Stimulated activated CD4-positive, alpha-beta T cell treated with anti-CD3 and anti-CD28 coated beads, Interleukin-4, amount 100 ng/mL, for 24 hours (primary cell): ENCODE measurements around the gene ABAT.
"Not testable (repeated sequence)": the region's sequence is repeated elsewhere in the genome, so short reads cannot be mapped to it uniquely, and the experiment has no call there.

Source experiments
- DNase-seq: peaks from one replicate; pipeline ENCODE4 v3.0.0-alpha.2; 2020

ABAT gene

DNA sequence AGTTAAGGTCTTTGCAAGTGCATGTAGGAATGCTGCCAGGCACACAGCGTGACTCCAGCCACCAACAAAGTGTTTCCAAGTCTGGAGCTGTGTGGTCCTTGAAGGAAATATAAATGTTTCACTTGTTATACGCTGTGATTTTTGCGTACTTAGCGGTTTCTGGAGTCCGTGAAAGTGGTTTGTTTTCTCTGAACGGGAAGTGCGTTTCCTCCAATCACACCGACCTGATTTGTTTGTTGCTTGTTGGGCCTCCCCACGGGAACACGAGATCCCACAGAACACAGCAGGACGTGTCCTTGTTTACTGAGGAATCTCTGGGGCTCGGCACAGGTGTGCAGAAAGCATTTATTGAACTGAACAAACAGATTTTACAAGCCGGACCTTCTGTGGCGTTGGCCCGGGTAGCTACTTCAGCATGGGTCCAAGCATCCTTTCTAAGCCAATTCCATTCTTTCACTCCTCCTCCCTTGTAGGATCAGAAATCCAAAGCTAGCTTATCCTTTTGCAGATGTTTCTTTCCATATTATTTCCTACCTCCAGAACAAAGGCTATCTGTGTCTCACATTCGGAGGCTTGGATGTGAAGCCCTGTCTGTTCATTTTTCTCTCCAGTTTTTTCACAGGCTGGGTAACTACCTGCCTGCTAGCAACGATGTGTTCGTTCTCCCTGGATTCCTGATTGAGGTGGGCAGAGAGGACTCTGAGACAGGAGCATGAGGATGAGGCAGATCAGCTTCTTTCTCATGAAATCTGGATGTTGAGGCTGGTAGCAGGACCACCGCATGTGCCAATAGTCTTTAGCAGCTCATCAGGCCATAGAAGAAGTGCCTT lies 44.6 kb downstream of the ABAT start:
- no peak for DNase-seq

DNA sequence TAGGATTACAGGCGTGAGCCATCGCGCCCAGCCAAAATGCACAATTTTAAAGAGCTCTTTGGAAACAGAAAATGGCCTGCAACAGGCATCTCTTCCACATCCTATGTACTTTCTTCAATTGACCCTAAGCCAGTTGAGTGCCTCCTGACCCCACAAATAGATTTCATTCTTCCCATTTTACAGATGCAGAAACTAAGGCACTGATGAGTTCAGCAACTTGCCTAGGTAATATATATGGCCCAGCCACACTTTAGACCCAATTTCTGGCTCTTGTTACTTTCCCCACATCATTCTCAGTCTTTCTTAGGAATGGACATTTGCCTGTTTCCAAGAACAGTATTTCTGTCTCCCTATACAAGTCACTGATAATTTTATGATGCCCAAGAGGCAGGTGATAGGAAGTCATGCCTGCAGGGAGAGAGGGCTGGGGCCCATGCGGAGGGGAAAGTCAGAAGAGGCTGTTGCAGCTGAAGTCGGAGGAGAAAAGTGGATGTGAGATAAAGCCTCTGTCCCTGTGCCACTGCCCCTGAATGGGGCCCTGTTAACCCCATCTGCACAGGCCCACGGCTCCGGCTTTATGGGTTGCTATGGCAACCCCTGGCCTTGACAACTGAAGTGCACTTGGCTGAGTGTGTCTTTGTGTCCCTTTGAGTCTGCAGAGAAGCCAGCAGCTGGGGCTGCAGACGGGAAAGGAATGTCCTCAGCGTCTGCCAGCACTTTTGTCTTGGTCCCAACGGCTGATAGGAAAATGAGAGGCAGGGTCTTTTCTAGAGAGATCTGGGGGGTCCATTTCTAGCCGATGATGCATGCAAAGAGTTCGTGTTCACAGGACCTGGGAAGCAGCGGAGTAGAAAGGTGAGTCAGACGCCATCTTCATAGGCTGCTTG lies 45.9 kb downstream of the ABAT start:
- DNase-seq, result no peak

DNA sequence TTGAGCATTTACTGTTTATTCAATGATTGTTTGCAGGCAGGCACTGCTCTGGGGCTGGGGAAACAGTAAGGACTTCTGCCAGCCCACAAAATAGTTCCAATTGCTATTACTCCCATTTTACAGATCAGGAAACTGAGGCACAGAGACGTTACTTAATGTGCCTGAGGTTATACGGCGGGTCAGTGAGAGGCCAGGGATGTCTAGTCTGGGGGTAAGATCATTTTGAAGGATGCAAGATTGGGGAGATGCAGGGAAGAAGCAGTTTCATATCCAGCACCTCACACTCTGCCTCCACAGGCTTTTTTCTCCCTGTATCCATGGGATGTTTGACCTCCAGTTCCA lies 46.5 kb downstream of the ABAT start:
- DNase-seq, result no peak

DNA sequence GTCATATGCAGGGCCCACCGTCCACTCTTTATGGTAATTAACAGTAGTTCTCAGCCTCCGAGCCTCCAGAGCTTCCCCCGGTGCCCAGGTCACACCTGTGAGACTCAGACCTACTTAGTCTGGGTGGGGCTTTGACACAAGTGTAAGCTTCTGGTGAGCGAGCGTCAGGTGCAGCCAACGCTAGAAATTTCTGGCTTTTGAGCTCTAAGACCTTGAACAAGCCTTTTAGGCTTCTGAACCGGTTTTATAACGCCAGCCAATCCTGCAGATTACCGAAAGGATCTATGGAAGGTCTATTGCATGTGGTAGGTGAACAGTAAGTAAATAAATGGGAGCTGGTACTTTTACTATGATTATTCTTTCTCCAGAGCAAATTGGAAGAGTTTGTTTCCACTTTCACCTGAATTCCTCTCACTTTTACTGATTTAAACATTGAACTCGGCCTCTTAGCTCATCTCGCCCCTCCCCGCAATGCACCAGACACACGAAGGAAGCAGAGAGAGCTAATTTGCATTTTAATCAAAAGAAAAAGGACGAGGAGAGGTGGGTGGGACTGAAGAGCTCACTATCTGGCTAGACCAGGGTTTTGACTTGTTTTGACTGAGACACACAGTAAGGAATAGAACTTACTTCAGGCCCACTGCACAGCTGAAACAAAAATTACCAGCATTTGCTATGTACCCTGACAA lies 47.1 kb downstream of the ABAT start:
- no peak for DNase-seq

DNA sequence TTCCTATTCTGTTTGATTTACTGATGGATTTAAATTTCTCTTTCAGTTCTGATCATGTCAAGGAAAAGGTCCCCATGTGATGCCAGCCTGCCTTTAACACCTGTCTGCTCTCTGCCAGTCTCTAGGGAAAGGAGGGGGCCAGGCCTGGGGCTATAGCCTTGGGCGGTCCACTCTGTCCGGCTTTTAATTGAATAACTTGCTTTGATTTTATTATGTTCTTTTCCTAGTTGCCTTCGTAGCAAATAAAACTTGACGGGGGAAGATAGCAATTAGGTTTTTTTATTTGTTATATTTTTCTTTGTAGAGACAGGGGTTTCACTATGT lies 47.6 kb downstream of the ABAT start:
- DNase-seq, result no peak

GRCh38 chr16:8725513-8726178 lies 51.2 kb downstream of the ABAT start:
- DNase-seq, result no peak

DNA sequence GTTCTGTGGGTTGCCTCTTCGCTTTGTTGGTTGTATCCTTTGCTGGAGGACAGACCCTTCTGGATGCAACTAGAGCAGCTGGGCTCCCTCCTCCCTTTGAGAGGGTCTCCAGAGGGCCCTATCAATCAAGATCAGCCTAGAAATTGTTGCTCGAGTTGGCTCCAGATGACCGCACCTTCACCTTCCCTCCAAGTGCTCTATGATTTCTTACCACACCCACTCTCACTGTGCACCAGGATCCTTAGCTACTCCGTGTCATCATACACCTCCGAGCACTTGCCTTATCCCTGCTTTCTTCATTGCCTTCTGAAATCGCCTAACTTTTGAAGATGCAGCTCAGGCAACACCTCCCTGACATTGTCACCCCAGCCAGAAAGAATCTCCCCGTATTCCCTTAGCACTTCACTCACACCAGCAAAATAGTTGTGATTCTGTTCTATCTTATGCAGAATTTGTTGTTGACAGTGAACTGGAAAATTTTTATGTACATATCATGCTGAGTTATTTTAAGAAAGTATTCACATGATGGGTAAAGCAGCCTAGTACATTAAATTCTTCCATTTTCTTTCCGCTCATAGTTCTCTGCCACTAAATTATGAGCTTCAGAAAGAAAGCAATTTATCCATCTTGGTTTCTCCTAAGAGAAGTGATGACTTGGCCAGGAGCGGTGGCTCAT lies 52.9 kb downstream of the ABAT start:
- DNase-seq, result no peak

DNA sequence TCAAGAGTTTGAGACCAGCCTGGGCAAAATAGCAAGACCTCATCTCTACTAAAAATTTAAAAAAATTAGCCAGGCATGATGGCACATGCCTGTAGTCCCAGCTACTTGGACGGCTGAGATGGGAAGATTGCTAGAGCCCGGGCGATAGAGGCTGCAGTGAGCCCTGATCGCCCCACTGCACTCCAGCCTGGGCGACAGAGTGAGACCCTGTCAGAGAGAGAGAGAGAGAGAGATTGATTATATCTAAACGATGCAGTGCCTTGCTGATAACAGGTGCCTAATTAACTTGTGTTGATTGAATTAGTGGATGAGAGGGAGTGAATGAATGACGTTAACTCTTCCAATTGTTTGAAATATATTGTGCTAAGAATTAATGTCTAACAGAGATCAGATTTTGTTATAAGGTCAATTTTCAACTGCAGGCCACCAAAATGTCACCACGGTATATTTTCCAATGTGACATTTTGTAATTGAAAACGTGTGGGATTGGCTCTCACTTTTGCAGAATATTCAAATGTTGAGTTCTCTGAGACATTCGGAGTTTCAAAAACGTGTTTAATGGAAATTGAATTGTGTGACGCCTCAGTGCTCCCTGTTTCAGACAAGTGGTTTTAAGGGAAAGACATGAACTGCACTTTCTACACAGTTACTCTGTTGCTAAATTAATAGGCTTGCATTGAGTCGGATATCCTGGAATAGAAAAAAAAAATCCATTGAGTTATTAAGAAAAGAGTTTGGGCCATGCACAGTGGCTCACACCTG lies 53.6 kb downstream of the ABAT start:
- no peak for DNase-seq

- DNase-seq, result no peak
Observed at GRCh38 chr16:8729779-8730334, 55.4 kb downstream of the ABAT start.

- DNase-seq, result no peak
Observed at GRCh38 chr16:8730335-8730915, 56.0 kb downstream of the ABAT start.

GRCh38 chr16:8733849-8734540 lies 59.6 kb downstream of the ABAT start:
- no peak for DNase-seq

DNA sequence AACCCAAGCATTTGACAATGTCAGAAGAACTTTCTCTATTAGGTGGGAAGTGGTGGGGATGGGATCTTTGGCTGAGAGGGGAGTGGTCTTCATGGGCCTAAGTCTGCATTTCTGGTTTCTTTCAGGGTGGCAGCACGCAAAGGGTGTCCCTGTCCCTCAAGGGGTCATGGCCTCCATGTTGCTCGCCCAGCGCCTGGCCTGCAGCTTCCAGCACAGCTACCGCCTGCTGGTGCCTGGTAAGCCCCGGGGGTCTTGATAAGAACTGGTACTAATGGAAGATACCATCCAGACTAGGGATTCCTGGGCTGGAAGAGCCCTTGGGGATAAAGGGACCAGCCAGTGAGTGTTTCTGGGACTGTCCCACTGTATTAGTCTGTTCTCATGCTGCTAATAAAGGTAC lies 61.2 kb downstream of the ABAT start:
- no peak for DNase-seq

DNA sequence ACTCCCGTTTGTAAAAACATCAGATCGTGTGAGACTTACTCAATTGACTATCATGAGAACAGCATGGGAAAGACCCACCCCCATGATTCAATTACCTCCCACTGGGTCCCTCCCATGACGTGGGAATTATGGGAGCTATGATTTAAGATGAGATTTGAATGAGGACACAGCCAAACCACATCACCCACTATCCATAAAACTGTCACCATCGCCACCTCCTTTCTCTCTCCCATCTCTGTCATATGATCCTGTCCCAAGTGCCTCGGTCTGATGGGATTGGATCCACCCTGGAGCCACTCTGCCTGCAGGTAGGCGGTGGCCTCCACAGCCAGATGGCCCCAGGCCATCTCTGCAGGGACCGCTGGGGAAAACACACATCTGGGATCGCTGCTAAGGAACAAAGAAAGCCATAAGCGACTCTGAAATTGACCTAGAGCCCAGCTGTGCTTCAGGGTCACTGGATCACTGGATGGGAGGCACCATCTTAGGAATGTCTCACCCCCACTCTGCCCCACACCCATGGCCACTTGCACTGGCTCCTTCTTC lies 61.8 kb downstream of the ABAT start:
- DNase-seq, result no peak

GRCh38 chr16:8739151-8739550 lies 64.7 kb downstream of the ABAT start:
- no peak for DNase-seq

DNA sequence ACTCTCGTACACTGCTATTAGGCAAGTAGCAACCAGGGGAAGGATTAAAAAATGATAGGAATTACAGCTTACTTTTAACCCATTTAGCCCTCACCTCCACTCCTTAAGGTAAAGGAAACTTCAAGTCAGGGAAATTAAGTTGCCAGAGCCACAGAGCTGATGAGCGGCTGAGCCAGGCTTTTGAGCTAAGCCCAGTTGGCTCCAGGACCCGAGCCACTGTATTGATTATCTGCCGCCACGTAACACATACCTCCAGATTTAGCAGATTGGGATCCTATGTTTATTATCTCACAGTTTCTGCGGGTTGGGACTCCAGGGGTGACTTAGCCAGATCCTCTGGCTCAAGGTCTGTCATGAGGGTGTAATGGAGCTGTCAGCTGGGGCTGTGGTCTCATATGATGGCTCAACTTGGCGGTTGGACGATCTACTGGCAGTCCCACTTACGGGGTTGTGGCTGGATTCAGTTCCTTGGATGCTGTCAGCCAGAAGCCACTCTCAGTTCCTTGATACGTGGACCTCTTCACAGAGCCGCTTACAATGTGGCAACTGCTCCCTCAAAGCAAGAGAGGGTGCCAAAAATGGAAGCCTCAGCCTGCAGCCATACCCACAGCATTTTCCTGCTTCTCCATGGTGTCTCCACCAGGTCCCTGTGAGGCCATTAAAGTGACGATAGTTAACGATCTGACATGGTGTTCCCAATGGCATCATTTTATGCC lies 65.7 kb downstream of the ABAT start:
- DNase-seq, result no peak

GRCh38 chr16:8740775-8741355 lies 66.4 kb downstream of the ABAT start:
- DNase-seq, result no peak

DNA sequence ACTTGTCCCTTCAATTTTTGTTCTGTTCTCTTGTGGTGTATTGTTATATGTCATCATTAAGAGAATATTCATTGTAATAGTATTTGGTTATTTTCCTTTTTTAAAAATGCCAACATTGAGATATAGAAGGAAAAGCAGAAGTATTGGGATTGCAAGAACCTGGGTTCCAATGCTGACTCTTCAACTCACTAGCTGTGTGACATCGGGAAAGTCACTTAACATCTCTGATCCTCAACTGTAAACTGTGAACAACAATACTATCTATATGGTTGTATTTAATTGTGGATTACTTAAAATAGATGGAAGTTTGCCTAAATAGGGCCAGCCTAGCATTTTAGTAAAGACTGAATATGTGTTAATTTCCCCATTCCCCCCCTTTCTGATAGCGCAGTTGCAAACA lies 67.2 kb downstream of the ABAT start:
- no peak for DNase-seq

GRCh38 chr16:8742068-8742467 lies 67.7 kb downstream of the ABAT start:
- DNase-seq, result no peak

GRCh38 chr16:8748944-8749343 lies 74.5 kb downstream of the ABAT start:
- not testable (repeated sequence) for DNase-seq
